Left lobe of liver (tissue), 2 donors: ENCODE measurements around the gene GPR162. TPM values are rescaled to one million over a fixed set of nuclear protein-coding genes. Genes with fewer than 3 reads are reported as not detected.

Experiments used
- ATAC-seq: fragments of 200-7000 bp; cut with Tn5 transposase; one replicate; pipeline ENCODE4 v1.9.1; 2020; ENCODE audit warnings: mild to moderate bottlenecking, moderate library complexity
- DNase-seq: peaks from one replicate; pipeline ENCODE4 v3.0.0-alpha.2; 2020; ENCODE audit warnings: low spot score
- total RNA-seq: library from RNA; stranded (reverse); gene quantifications from one replicate; pipeline ENCODE4 v1.2.1, GENCODE V29; 2021
- donor health status: DM: no; HTN: no; CAD: no; lungs with moderate emphysema.
- donor health status: DM: no; HTN: yes; CAD: no.

Gene GPR162
- total RNA-seq, 1 donor from 2014 or later = 1.3 TPM

DNA sequence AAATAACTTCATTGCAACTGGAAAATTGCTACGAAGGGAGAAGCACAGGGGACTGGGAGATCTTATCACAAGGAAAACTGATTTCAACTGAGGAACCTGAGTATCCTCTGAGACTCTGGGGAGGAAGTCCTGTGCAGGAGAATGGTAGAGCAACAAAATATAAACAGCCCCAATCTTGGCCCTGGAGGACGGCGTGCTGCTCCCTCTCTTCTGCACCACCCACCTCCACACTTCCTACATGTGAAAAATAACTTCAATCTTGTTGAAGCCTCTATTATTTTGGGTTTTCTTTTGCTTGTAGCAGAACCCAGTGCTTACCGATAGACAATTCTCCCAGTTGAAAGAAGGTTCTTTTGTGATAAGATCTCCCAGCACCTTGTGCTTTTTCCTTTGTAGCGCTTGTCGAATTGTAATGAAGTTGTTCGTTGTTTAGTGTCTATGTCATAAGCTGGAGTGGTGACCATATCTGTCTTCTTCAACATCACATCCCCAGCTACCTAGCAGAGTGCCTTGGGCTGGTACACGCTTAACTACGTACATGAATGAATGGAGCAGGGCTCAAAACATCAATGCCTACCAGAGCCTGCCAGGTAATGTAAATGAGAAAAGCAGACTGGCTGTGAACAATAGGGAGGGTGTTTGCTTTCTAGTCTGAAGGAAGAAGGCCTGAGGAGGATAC is 35.1 kb upstream of the GPR162 start:
- no peak for ATAC-seq
- DNase-seq = no peak

GRCh38 chr12:6787309-6787708 is 34.3 kb upstream of the GPR162 start:
- DNase-seq = no peak
- no peak for ATAC-seq

- DNase-seq (no peak), ATAC-seq (peak; percentile 78)
Observed at GRCh38 chr12:6788972-6789924, 32.4 kb upstream of the GPR162 start, which contains the start of gene CD4. CD4 (plus strand) TSS chr12:6789528; CDS start chr12:6800139, 10,611 bp downstream.

GRCh38 chr12:6790496-6791150 is 31.0 kb upstream of the GPR162 start:
- ATAC-seq = peak; percentile 21
- no peak for DNase-seq

DNA sequence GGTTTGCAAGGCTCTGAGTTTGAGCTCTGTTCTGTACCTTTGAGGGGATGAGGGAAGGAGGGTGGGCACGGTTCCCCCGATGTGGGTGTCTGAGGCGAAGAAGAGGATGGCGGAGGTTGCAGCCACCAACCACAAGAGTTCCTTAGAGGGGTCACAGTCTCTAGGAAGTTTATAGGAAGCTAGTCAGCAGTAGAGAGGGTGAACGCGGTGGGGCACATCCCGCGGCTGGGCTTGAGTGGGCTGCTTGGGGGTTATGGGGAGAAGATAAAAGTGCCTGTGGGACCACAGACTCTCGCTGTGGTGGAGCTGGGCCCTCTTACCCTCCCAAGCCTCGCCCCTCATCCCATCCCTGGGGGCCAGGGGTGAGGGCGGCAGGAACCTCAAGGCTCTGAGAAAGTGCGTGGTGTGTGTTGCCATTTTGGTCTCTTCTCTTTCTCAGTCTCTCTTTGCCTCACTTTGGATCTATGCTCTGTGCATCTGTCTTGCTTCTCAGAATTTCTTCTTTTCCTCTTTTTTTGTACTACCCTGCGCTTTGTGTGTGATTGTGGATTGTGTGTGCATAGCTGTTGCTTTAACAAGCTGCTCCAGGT is 29.6 kb upstream of the GPR162 start:
- ATAC-seq = no peak

DNA sequence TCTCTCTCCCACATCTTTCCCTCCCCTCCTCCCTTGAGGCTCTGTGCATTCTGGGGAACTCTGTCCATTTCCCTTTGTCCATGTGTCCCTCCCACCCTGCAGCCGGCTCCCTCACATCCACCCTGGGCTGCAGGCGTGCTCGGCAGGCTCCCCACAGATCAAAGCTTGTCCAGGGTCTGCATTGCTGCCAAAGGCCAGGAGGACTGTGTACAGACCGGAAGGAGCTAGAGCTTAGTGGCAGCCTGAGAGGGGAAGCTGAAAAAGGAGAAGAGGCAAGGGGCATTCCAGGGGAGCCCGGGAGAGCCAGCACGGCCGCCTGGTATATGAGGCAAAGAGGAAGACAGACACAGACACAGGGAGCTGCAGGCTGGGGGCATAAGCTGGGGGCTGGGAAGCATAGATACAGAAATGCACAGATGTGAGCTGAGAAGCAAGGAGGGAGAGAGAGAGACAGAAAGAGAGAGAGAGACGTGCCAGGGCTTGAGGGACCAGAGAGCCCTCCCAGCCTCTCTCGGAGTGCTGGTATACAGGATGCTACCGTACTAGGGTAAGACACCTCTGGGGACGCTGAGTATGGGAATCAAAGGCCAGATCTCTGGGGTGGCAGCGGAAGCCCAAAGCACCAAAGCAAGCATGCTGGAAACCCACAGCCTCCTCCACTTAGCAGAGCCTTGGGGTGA is 29.0 kb upstream of the GPR162 start:
- DNase-seq = no peak
- ATAC-seq = peak; percentile 50

More for the DNA sequence above, 29.6 kb upstream of the GPR162 start:
- no peak for DNase-seq

- DNase-seq (no peak), ATAC-seq (no peak)
Observed at GRCh38 chr12:6795088-6795487, 26.5 kb upstream of the GPR162 start.

GRCh38 chr12:6796576-6796975 is 25.0 kb upstream of the GPR162 start:
- DNase-seq (no peak), ATAC-seq (peak; percentile 37)

DNA sequence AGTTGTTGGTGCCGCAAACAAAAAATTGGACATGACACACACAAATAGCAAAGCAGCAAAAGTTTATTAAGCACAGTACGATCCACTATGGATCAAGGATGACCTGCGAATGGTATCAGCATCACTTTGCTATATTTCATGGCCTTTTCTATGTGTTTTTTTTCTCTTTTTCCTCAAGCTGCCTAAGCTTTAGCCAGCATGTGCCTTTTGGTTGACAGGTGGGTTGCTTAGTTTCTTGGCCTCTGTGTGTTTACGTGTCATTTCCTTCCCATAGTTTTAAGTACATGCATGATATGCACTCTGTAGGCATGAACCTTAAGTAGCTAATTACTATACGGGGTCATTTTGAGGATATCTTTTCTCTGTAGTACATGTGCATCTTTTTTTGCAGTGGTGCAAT is 22.5 kb upstream of the GPR162 start:
- no peak for DNase-seq
- no peak for ATAC-seq

DNA sequence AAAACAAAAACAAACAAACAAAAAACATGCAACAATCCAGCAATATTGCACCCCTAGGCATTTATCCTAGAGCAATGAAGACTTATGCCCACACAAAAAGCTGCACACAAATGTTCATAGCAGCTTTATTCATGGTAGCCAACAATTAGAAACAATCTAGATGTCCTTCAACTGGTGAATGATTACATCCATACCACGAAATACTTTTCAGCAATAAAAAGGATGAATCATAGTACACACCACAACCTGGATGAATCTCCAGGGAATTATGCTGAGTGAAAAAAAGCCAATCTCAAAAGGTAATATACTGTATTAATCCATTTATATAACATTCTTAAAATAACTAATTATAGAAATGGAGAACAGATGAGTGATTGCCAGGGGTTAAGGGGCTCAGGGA is 14.5 kb upstream of the GPR162 start:
- no peak for DNase-seq
- ATAC-seq = no peak

DNA sequence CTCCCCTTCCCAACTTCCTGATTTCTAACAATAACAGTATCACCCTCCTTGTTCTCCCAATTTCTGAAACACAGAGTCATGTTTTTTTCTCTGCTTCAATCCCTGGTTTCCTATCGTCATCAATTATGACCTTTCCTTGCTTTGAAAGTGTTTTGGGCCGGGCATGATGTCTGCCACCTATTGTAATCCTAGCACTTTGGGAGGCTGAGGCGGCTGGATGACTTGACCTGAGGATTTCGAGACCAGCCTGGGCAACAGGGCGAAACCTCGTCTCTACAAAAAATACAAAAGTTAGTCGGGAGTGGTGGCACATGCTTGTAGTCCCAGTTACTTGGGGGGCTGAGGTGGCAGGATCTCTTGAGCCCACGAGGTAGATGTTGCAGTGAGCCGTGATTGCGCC is 12.6 kb upstream of the GPR162 start:
- no peak for ATAC-seq
- DNase-seq = no peak

GRCh38 chr12:6810758-6811157 is 10.9 kb upstream of the GPR162 start:
- ATAC-seq (no peak), DNase-seq (no peak)

DNA sequence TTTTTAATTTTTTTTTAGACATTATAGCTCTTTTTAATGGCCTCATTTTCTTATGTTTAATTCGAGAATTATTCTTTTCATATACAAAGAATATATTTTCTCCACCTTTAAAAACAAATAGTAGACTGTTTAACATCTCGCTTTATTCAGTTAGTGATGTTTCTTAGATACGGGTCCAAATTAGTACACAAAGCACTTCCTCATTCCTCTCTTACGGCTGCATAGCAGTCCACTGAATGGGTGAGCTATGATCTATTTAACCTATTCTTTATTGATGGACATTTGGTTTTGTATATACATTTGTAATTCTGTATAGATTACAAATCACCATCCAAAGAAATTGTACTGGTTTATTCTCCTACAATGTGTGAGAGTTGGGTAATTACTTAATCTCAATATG is 8.3 kb upstream of the GPR162 start:
- DNase-seq = no peak
- no peak for ATAC-seq

DNA sequence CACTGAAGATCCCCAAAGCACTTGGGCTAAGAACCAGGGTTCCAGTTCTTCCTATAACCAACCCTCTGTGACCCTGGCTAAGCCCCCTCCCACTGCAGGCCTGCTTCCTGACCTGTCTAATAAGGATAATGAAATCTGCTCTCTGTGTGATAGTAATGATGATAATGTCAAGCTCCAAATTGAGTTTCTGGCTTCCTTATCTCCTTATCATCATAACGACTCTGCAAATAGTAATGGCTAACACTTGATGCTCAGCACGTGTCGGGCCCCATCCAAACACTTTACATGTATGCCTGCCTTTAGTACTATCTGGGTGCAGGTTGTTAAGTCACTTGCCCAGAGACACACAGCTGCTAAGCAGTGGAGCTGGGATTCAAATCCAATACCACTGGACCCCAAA is 5.0 kb upstream of the GPR162 start:
- DNase-seq = no peak
- no peak for ATAC-seq

DNA sequence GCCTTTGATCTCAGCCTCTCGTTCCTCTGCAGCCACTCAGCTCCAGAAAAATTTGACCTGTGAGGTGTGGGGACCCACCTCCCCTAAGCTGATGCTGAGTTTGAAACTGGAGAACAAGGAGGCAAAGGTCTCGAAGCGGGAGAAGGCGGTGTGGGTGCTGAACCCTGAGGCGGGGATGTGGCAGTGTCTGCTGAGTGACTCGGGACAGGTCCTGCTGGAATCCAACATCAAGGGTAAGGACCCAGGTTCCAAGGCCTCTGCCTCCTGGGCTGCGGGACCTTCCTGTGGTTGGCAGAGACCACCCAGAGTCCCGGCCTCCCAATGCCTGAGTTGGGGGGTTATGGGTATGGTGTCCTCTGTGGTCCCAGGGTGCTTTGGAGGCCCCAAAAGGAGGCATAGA is 4.5 kb upstream of the GPR162 start:
- no peak for DNase-seq

DNA sequence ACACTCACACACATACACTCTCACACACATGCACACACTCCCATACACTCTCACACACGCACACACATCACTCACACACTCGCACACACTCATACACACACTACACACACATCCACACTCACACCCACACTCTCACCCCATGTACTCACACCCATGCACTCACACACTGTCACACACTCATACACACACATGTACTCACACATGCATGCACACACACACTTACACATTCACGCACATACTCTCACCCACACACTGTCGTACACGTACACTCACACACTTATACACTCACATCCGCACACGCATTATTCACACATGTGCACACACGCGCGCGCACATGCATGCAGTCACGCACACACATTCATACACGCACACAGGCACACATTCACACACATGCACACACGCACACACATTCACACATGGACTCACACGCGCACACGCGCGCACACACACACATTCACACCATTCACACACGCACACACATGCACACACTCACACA is 3.9 kb upstream of the GPR162 start:
- no peak for ATAC-seq
- DNase-seq = no peak

More for the DNA sequence above, 4.5 kb upstream of the GPR162 start:
- no peak for ATAC-seq

- ATAC-seq = peak; percentile 71
Observed at GRCh38 chr12:6818222-6818621, 3.4 kb upstream of the GPR162 start.

GRCh38 chr12:6818645-6819044 is 3.0 kb upstream of the GPR162 start:
- DNase-seq (no peak), ATAC-seq (no peak)

More at GRCh38 chr12:6818222-6818621, 3.4 kb upstream of the GPR162 start:
- peak; percentile 66 for DNase-seq

GRCh38 chr12:6819106-6820030 is 2.3 kb upstream of the GPR162 start:
- DNase-seq = no peak
- ATAC-seq = no peak
